GM18507 (cell line): Measurements from ENCODE around the gene RNU6-7.

Experiments
- DNase-seq: peaks from one replicate; pipeline ENCODE4 v3.0.0; 2011; ENCODE audit warnings: low read depth; ENCODE audit not compliant: insufficient read length; ENCODE audit errors: extremely low spot score
- FAIRE-seq: peaks from 2 replicates; lab custom pipeline; 2011; peaks lifted over from hg19 to GRCh38; lab: Jason Lieb, UNC

The RNU6-7 gene

DNA sequence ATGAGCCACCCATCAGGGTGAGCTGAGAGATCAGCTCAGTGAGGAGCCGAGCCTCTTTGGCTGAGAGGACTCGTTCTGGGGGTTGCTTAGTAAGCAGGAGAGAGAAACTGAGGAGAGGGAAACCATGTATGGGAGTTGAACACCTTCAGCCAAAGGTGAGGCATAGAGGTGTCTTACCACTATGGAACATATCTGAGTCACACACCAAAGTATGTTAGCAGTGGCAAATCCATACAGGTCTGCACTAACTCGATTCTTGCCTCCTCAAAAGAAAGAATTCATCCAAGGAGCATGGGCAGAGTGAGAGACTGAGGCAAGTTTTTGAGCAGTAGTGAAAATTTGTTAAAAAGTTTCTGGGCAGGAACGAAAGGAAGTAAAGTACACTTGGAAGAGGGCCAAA, 47.9 kb downstream of the RNU6-7 start:
- FAIRE-seq (no peak), DNase-seq (no peak)

DNA sequence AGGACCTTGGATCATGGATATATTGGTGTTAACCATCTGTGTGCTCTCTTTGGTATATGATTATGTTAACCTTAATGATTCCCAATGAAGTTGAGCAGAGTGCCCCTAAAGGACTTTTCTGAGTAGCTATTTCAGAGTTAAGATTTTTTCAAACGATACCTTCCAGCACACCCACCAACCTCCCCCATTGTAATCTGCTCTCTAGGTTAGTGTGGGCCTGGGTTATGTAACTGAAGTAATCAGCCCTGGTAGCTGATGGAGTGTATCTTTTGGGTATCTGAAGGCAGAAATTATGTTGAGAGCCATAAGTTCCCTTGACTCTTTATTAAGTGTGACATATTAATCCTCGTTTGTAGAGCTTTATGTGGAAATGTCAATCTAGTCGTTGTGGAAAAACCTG, 48.8 kb downstream of the RNU6-7 start:
- FAIRE-seq = no peak
- DNase-seq = no peak

DNA sequence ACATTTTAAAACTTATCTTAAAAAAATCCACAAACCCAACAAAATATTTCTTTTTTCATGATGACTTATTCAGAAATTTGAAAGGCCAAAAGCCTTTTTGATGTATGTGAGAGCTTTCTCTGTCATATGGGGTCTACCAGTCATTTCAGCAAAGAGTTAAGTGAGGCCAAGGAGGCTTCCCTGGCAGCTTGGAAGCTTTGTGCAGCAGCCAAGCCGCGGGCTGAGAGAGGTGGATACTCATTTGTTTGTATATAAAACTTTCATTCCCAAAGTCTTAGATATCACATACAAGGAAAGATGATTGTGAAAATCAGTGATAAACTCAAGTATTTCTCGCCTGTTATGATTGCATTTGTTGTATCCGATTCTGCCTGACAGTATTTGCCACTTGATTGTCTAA, 49.7 kb downstream of the RNU6-7 start:
- DNase-seq (no peak), FAIRE-seq (no peak)
